ENCODE data around the gene SLC25A26.
"Not testable (repeated sequence)": the region's sequence is repeated elsewhere in the genome, so short reads cannot be mapped to it uniquely, and the experiment has no call there.

Gene SLC25A26

GRCh38 chr3:66276705-66277274 lies 56.0 kb downstream of the SLC25A26 start:
- no peak overlapping the region for H3K4me3 ChIP-seq (ENCODE audit: low read depth, low read length)
- peak; percentile 37; the same call in 1 of the 2 replicates for TF ChIP-seq CTCF (IDR thresholded peaks at IDR 0.05; ENCODE audit: low read depth, low read length)

- TF ChIP-seq CTCF (IDR thresholded peaks at IDR 0.05; ENCODE audit: low read depth, low read length), result no peak
- no peak overlapping the region for H3K4me3 ChIP-seq (ENCODE audit: low read depth, low read length)
These were observed 58.4 kb downstream of the SLC25A26 start for GRCh38 chr3:66279168-66279567.

- no peak overlapping the region for H3K4me3 ChIP-seq (ENCODE audit: low read depth, low read length)
- no peak for TF ChIP-seq CTCF (IDR thresholded peaks at IDR 0.05; ENCODE audit: low read depth, low read length)
These were observed 59.5 kb downstream of the SLC25A26 start for GRCh38 chr3:66280304-66280703.

- H3K4me3 ChIP-seq (ENCODE audit: low read depth, low read length), result not testable (repeated sequence)
These were observed 71.1 kb downstream of the SLC25A26 start for GRCh38 chr3:66291922-66292321.

- no peak for TF ChIP-seq CTCF (IDR thresholded peaks at IDR 0.05; ENCODE audit: low read depth, low read length)
- no peak overlapping the region for H3K4me3 ChIP-seq (ENCODE audit: low read depth, low read length)
These were observed 76.6 kb downstream of the SLC25A26 start for GRCh38 chr3:66297260-66297873.

- no peak for TF ChIP-seq CTCF (IDR thresholded peaks at IDR 0.05; ENCODE audit: low read depth, low read length)
- H3K4me3 ChIP-seq (ENCODE audit: low read depth, low read length), result no peak overlapping the region
These were observed 77.1 kb downstream of the SLC25A26 start for GRCh38 chr3:66297900-66298299.

- TF ChIP-seq CTCF (IDR thresholded peaks at IDR 0.05; ENCODE audit: low read depth, low read length), result no peak
- H3K4me3 ChIP-seq (ENCODE audit: low read depth, low read length), result no peak overlapping the region
These were observed 77.8 kb downstream of the SLC25A26 start for GRCh38 chr3:66298591-66298990.

- H3K4me3 ChIP-seq (ENCODE audit: low read depth, low read length), result not testable (repeated sequence)
These were observed 78.3 kb downstream of the SLC25A26 start for GRCh38 chr3:66299085-66299484.

Measured in WI38 (cell line).